ENCODE measurements around the gene FAM170B.

DNA sequence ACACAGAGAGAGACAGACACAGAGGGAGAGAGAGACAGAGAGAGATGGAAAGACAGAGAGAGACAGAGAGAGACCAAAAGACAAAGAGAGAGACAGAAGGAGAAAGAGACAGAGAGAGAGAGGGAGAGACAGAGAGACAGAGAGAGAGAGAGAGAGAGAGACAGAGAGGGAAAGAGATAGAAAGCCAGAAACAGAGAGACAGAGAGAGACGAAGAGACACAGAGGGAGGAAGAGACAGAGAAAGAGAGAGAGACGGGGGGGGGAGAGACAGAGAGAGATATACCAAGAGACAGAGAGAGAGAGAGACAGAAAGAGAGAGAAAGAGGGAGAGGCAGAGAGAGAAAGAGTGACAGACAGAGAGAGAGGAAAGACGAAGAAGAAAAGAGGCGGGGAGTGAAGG lies 28.7 kb downstream of the FAM170B start:
- no peak for TF ChIP-seq POLR2A (IDR thresholded peaks at IDR 0.05; ENCODE audit: low read depth, low read length)
- TF ChIP-seq, protein P1, sequence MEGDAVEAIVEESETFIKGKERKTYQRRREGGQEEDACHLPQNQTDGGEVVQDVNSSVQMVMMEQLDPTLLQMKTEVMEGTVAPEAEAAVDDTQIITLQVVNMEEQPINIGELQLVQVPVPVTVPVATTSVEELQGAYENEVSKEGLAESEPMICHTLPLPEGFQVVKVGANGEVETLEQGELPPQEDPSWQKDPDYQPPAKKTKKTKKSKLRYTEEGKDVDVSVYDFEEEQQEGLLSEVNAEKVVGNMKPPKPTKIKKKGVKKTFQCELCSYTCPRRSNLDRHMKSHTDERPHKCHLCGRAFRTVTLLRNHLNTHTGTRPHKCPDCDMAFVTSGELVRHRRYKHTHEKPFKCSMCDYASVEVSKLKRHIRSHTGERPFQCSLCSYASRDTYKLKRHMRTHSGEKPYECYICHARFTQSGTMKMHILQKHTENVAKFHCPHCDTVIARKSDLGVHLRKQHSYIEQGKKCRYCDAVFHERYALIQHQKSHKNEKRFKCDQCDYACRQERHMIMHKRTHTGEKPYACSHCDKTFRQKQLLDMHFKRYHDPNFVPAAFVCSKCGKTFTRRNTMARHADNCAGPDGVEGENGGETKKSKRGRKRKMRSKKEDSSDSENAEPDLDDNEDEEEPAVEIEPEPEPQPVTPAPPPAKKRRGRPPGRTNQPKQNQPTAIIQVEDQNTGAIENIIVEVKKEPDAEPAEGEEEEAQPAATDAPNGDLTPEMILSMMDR (IDR thresholded peaks at IDR 0.05; ENCODE audit: extremely low read depth in 1 of 2, insufficient read depth in 1 of 2, low read depth in 1 of 2, low read length in 2 of 2), result no peak
- TF ChIP-seq, protein P2, sequence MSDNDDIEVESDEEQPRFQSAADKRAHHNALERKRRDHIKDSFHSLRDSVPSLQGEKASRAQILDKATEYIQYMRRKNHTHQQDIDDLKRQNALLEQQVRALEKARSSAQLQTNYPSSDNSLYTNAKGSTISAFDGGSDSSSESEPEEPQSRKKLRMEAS (IDR thresholded peaks at IDR 0.05; ENCODE audit: insufficient read depth, insufficient read length), result no peak
- TF ChIP-seq EZH2 (IDR thresholded peaks at IDR 0.05; ENCODE audit: borderline replicate concordance, low read depth, low read length, severe bottlenecking), result no peak
- TF ChIP-seq GATA2 (IDR thresholded peaks at IDR 0.05; ENCODE audit: insufficient read depth, insufficient read length, low read depth, low read length), result no peak
- no peak for TF ChIP-seq MYC (IDR thresholded peaks at IDR 0.05; ENCODE audit: low read depth, low read length)
- TF ChIP-seq POLR2AphosphoS5 (IDR thresholded peaks at IDR 0.05; ENCODE audit: insufficient read depth, low read depth, low read length), result no peak
- TF ChIP-seq FOS (IDR thresholded peaks at IDR 0.05; ENCODE audit: borderline replicate concordance, insufficient read depth, low read length), result no peak

Data from endothelial cell of umbilical vein (primary cell).